Osteocyte (in vitro differentiated cells): ENCODE data around the gene TRIP13. TPM values are rescaled to one million over a fixed set of nuclear protein-coding genes. Genes with fewer than 3 reads are reported as not detected.
A peak's percentile ranks its signal among the peaks of the same experiment; 100 is the strongest.
"Not testable (repeated sequence)": the region's sequence is repeated elsewhere in the genome, so short reads cannot be mapped to it uniquely, and the experiment has no call there.

ENCODE experiments used
- DNase-seq: peaks from one replicate; pipeline ENCODE4 v3.0.0; 2021; ENCODE audit warnings: mixed read lengths; ENCODE audit not compliant: unreplicated experiment; ENCODE audit errors: extremely low spot score
- H3K27ac Mint-ChIP-seq: one replicate; pipeline ENCODE4 v1.8.0; 2021; ENCODE audit warnings: mild to moderate bottlenecking, mixed read lengths; ENCODE audit not compliant: unreplicated experiment
- H3K27me3 Mint-ChIP-seq: one replicate; pipeline ENCODE4 v1.8.0; 2021; ENCODE audit warnings: mixed read lengths; ENCODE audit not compliant: unreplicated experiment
- H3K36me3 Mint-ChIP-seq: one replicate; pipeline ENCODE4 v1.8.0; 2021; ENCODE audit warnings: mixed read lengths; ENCODE audit not compliant: unreplicated experiment
- H3K4me1 Mint-ChIP-seq: one replicate; pipeline ENCODE4 v1.8.0; 2021; ENCODE audit warnings: mixed read lengths; ENCODE audit not compliant: unreplicated experiment
- H3K4me3 Mint-ChIP-seq: one replicate; pipeline ENCODE4 v1.8.0; 2021; ENCODE audit warnings: mild to moderate bottlenecking, moderate library complexity, mixed read lengths; ENCODE audit not compliant: unreplicated experiment
- H3K9me3 Mint-ChIP-seq: one replicate; pipeline ENCODE4 v1.8.0; 2021; ENCODE audit warnings: mixed read lengths; ENCODE audit not compliant: unreplicated experiment
- total RNA-seq: library from RNA; stranded (reverse); gene quantifications from 2 replicates; pipeline ENCODE4 v1.2.1, GENCODE V29; 2021
- TF ChIP-seq, protein P1 (sequence below): fragments of 200-600 bp; sonication (generic); IDR thresholded peaks from 2 replicates; pipeline ENCODE4 v1.5.0; 2021; ENCODE audit warnings: antibody characterized with exemption, mild to moderate bottlenecking, moderate library complexity

TRIP13 gene
- total RNA-seq, 1 donor from 2014 or later, result 6.9 TPM

DNA sequence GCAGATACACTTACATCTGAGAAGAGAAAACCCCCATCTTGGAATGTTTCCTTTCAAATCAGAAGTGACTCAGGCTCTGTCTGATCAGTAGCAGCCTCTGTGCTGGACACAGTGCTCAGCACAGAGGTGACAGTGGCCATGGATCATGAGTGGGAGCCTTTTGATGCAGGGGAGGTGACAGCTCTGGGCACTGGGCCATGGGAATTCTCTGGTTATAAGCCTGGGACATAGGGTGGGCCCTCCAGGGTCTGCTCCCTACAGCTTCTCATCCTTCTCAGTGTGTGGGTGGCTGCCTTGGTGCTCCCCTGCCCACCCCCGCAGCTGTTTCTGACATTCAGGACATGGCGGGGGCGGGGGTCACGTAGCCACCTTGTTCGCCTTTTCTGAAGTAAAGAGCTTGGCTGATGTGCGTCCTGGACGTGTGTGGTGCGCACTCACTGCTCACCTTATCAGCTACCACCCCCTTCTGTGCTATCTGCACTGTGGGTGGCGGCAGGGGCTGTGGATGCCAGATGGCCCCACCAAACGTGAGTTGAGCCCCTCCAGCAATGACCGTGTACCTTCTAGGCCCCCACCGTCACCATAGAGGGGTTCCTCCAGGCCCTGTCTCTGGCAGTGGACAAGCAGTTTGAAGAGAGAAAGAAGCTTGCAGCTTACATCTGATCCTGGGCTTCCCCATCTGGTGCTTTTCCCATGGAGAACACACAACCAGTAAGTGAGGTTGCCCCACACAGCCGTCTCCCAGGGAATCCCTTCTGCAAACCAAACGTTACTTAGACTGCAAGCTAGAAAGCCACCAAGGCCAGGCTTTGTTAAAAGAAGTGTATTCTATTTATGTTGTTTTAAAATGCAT is 24.0 kb downstream of the TRIP13 start:
- Mint-ChIP-seq H3K27ac (no peak overlapping the region), H3K9me3 (no peaks in the 10 kb centered on the region), H3K4me3 (no peak overlapping the region), H3K4me1 (peaks cover 4% of the 10 kb centered on the region), H3K27me3 (no peaks in the 10 kb centered on the region), H3K36me3 (peaks cover 10% of the 10 kb centered on the region)
- TF ChIP-seq, protein P1, sequence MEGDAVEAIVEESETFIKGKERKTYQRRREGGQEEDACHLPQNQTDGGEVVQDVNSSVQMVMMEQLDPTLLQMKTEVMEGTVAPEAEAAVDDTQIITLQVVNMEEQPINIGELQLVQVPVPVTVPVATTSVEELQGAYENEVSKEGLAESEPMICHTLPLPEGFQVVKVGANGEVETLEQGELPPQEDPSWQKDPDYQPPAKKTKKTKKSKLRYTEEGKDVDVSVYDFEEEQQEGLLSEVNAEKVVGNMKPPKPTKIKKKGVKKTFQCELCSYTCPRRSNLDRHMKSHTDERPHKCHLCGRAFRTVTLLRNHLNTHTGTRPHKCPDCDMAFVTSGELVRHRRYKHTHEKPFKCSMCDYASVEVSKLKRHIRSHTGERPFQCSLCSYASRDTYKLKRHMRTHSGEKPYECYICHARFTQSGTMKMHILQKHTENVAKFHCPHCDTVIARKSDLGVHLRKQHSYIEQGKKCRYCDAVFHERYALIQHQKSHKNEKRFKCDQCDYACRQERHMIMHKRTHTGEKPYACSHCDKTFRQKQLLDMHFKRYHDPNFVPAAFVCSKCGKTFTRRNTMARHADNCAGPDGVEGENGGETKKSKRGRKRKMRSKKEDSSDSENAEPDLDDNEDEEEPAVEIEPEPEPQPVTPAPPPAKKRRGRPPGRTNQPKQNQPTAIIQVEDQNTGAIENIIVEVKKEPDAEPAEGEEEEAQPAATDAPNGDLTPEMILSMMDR, result no peak
- DNase-seq, result peak; percentile 78

GRCh38 chr5:918717-919116 is 26.0 kb downstream of the TRIP13 start:
- H3K4me3 Mint-ChIP-seq, H3K27me3 Mint-ChIP-seq, H3K4me1 Mint-ChIP-seq, H3K27ac Mint-ChIP-seq, H3K9me3 Mint-ChIP-seq: not testable (repeated sequence)
- DNase-seq, result peak; percentile 34
- H3K36me3 Mint-ChIP-seq, result peaks cover 10% of the 10 kb centered on the region

GRCh38 chr5:919356-920000 is 26.8 kb downstream of the TRIP13 start:
- Mint-ChIP-seq H3K9me3 (no peaks in the 10 kb centered on the region), H3K36me3 (peaks cover 10% of the 10 kb centered on the region), H3K4me1 (peaks cover 3% of the 10 kb centered on the region), H3K27me3 (no peaks in the 10 kb centered on the region), H3K27ac (no peak overlapping the region), H3K4me3 (no peak overlapping the region)
- no peak for DNase-seq
- TF ChIP-seq, protein P1, result no peak

DNA sequence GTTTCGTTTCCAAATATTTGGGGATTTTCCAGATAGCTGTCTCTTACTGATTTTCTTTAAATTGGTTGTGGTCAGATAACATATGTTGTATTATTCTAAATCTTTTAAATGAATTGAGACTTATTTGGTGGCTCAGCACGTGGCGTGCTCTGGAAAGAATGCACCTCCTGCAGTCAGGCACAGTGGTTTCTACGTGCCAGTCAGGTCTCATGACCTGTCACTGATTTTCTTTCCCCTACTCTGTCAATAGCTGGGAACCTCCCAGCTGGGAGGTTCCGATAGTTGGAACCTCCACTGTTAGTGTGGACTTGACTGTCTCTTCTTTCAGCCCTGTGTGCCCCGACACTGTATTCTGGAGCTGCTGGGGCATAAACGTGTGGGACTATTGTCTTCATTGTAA is 27.6 kb downstream of the TRIP13 start:
- Mint-ChIP-seq H3K36me3 (peaks cover 5% of the 10 kb centered on the region), H3K27ac (no peak overlapping the region), H3K9me3 (no peaks in the 10 kb centered on the region), H3K27me3 (no peaks in the 10 kb centered on the region), H3K4me3 (no peak overlapping the region), H3K4me1 (peaks cover 3% of the 10 kb centered on the region)
- DNase-seq, result no peak
- TF ChIP-seq, protein P1, result no peak

GRCh38 chr5:921456-922435 is 29.1 kb downstream of the TRIP13 start:
- H3K36me3 Mint-ChIP-seq, result peaks cover 5% of the 10 kb centered on the region
- H3K4me1 Mint-ChIP-seq, result peaks cover 3% of the 10 kb centered on the region
- H3K9me3 Mint-ChIP-seq, result no peaks in the 10 kb centered on the region
- no peak overlapping the region for H3K4me3 Mint-ChIP-seq
- no peak overlapping the region for H3K27ac Mint-ChIP-seq
- H3K27me3 Mint-ChIP-seq, result no peaks in the 10 kb centered on the region
- TF ChIP-seq, protein P1, result no peak
- peak; percentile 78 for DNase-seq
